ENCODE results near the gene LYPD6B. TPM values are rescaled to one million over a fixed set of nuclear protein-coding genes. Genes with fewer than 3 reads are reported as not detected.
A peak's percentile ranks its signal among the peaks of the same experiment; 100 is the strongest.

Gene LYPD6B
- total RNA-seq, 1 experiment from 2014 or later: 2.0 TPM

DNA sequence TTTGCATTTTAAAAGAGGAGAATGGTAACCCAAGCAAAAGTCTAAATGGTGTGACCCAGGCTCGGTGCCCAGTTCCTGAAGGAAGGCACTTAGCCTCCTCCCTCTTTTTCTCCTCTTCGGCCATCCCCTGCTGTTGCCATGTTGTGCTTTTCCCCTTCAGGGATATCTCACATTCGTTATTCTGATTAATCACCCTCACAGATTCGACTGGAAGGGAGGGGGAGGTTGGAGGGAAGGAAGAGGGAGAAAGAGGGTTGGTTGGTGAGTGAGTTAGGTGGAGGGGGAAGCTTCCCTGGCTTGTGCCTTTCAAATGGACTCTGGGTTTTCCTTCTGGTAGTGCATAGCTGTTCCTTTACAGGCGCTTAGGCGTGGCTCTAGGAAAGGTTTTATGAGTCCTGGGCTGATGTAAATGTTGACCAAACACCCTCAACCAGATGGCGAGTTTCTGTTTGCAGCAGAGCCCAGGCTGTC, 39.0 kb upstream of the LYPD6B start:
- Histone ChIP-seq H3K79me2 (ENCODE audit: insufficient read depth, low read length) (no peaks in the 10 kb centered on the region), H2BK15ac (ENCODE audit: low read depth, low read length) (no peak overlapping the region), H2AK5ac (ENCODE audit: insufficient read length, low read length) (no peak overlapping the region), H3K18ac (ENCODE audit: insufficient read length, low read depth, low read length) (no peak overlapping the region), H3K27ac (ENCODE audit: insufficient read length, low read depth, low read length) (peak overlapping the region; percentile 80), H3K27me3 (ENCODE audit: insufficient read depth, low read length) (no peaks in the 10 kb centered on the region), H4K20me1 (ENCODE audit: control insufficient read depth, insufficient read depth, insufficient read length) (no peaks in the 10 kb centered on the region), H2BK20ac (ENCODE audit: low read depth, low read length, poor library complexity, severe bottlenecking) (no peak overlapping the region), H2BK12ac (ENCODE audit: insufficient read length, low read depth, low read length) (no peak overlapping the region), H4K5ac (ENCODE audit: insufficient read length, low read depth, low read length) (peak overlapping the region; percentile 47), H3K4ac (ENCODE audit: low read depth, low read length) (no peak overlapping the region), H2BK5ac (ENCODE audit: insufficient read length, low read length) (no peak overlapping the region), H3K23me2 (ENCODE audit: insufficient read length, low read depth, low read length, poor library complexity, severe bottlenecking) (peaks cover 3% of the 10 kb centered on the region), H2BK120ac (ENCODE audit: low read depth, low read length, poor library complexity, severe bottlenecking) (no peak overlapping the region), H3K79me1 (ENCODE audit: insufficient read depth, low read depth, low read length, poor library complexity, severe bottlenecking) (no peaks in the 10 kb centered on the region), H3K14ac (ENCODE audit: insufficient read depth, low read length) (peak overlapping the region; percentile 50; the same call in 1 of the 2 replicates), H3K9ac (ENCODE audit: extremely low read depth, insufficient read length, low read length) (peak overlapping the region; percentile 26), H3T11ph (ENCODE audit: low read length) (no peak overlapping the region), H3K56ac (ENCODE audit: insufficient read length, low read depth, low read length) (no peak overlapping the region), H4K91ac (ENCODE audit: insufficient read length, low read depth, low read length) (no peak overlapping the region), H4K8ac (replicated peaks; ENCODE audit: insufficient read length, low read depth, low read length) (no peak overlapping the region), H3K9me3 (ENCODE audit: control insufficient read depth, low read depth, low read length) (peaks cover 13% of the 10 kb centered on the region), H2AFZ (ENCODE audit: low read length) (no peak overlapping the region), H3K4me2 (ENCODE audit: insufficient read depth, insufficient read length, low read length) (peak overlapping the region; percentile 80), H3K23ac (ENCODE audit: insufficient read length, low read depth, low read length) (no peak overlapping the region), H3K4me1 (ENCODE audit: insufficient read depth, low read length) (peaks cover 16% of the 10 kb centered on the region)
- H3K27me3 Mint-ChIP-seq (ENCODE audit: low read depth): no peaks in the 10 kb centered on the region
- peaks cover 60 to 69% (median 61%) of the 10 kb centered on the region in 3 experiments for H3K36me3 Mint-ChIP-seq (ENCODE audit: insufficient read depth in 1 of 3, low read depth in 3 of 3)
- peak overlapping the region; percentile 48 to 73 for H3K4me3 Mint-ChIP-seq
- WGBS (ENCODE audit: extremely low coverage, insufficient read length, low lambda C conversion rate): no CpG with 5 or more reads among the region's 7 CpGs
- H3K27ac Mint-ChIP-seq: peak overlapping the region; percentile 84 to 95 (median 88)
- peak; percentile 54 for DNase-seq
- TF ChIP-seq, protein P1, sequence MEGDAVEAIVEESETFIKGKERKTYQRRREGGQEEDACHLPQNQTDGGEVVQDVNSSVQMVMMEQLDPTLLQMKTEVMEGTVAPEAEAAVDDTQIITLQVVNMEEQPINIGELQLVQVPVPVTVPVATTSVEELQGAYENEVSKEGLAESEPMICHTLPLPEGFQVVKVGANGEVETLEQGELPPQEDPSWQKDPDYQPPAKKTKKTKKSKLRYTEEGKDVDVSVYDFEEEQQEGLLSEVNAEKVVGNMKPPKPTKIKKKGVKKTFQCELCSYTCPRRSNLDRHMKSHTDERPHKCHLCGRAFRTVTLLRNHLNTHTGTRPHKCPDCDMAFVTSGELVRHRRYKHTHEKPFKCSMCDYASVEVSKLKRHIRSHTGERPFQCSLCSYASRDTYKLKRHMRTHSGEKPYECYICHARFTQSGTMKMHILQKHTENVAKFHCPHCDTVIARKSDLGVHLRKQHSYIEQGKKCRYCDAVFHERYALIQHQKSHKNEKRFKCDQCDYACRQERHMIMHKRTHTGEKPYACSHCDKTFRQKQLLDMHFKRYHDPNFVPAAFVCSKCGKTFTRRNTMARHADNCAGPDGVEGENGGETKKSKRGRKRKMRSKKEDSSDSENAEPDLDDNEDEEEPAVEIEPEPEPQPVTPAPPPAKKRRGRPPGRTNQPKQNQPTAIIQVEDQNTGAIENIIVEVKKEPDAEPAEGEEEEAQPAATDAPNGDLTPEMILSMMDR (conservative IDR thresholded peaks at IDR 0.05): no peak
- H3K9me3 Mint-ChIP-seq: peaks cover 6 to 25% of the 10 kb centered on the region in 2 experiments
- H3K4me1 Mint-ChIP-seq: peaks cover 49 to 50% of the 10 kb centered on the region in 2 experiments

Measured in H9 (cell line).